Middle frontal gyrus (tissue), 1 donor: ENCODE results near the gene UQCRH.
A peak's percentile ranks its signal among the peaks of the same experiment; 100 is the strongest.
"Not testable (repeated sequence)": the region's sequence is repeated elsewhere in the genome, so short reads cannot be mapped to it uniquely, and the experiment has no call there.

Experiments used
- DNase-seq: peaks from one replicate; pipeline ENCODE4 v3.0.0-alpha.2; 2015; ENCODE audit warnings: low spot score; ENCODE audit errors: extremely low spot score

UQCRH gene

GRCh38 chr1:46333300-46334029 is 30.0 kb downstream of the UQCRH start:
- DNase-seq, result no peak

DNA sequence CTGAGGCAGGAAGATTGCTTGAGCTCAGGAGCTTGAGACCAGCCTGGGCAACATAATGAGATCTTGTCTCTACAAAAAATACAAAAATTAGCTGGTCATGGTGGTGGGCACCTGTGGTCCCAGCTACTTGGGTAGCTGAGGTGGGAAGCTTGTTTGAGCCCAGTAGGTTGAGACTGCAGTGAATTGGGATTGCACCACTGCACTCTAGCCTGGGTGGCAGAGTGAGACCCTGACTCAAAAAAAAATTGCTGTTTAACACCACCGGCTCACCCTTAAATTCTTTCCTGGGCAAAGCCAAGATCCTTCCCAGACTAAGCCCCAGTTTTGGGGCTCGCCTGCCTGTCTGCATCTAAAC is 30.5 kb downstream of the UQCRH start:
- no peak for DNase-seq

DNA sequence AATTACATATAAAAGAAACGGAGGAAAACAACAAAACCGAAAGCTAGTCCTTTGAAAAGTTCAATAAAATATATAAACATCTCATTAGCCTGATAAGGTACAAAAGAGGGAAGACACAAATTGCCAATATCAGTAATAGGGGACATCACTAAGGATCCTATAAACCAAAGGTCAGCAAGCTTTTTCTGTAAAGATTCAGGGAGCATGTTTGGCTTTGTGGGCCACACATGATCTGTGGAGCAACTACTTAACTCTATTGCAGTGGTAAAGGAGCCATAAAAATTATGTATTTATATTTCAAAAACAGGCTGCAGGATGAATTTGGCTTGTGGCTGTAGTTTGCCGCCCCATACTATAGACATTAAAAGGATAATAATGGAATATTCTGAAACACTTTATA is 31.6 kb downstream of the UQCRH start:
- DNase-seq, result no peak

- DNase-seq, result not testable (repeated sequence)
Measured at GRCh38 chr1:46337409-46337808, 33.9 kb downstream of the UQCRH start.

GRCh38 chr1:46340404-46341221 is 37.1 kb downstream of the UQCRH start, which contains the start of gene NSUN4:
TSS of gene NSUN4 (plus strand) at chr1:46340807. CDS start at chr1:46340827, 20 bp downstream.
- peak; percentile 94 for DNase-seq

DNA sequence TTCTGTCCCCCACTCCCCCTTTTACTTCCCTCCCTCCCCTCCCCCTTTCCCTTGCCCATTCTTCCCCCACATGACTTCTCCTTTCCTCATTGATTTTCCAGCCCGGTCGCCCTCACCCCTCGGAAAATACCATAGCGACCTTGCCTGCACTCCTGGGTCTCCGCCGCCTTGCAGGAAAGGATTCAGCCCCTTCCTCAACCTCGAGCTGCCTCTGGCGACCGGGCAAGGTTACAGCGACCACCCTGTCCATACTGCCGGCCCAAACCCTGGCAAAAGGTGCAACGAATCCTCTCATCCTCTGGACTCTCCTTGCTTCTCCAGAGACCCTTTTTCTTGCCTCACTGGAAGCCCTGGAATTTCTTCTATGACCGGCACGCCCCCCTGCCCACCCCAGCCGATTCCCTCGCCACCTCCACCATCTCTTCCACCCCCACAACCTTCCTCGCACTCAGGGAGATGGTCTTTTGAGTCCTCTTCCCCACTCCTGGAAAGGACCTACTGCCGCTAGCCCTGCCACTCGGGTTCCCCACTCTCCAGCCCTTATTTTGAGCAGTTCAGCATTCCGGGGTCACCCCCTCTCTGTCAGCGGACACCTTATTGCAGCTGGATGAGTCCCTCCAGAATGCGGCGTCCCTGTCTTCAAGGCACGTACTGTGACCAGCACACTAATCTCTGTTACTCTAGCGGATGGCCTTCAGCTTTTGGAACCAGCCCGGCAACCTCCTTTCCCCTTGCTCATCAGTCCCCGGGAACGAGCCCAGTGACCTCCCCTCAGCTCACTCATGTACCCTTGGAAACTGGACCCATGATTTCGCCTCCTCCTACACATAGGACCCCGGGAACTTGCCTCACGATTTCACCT is 38.0 kb downstream of the UQCRH start:
- DNase-seq, result no peak

DNA sequence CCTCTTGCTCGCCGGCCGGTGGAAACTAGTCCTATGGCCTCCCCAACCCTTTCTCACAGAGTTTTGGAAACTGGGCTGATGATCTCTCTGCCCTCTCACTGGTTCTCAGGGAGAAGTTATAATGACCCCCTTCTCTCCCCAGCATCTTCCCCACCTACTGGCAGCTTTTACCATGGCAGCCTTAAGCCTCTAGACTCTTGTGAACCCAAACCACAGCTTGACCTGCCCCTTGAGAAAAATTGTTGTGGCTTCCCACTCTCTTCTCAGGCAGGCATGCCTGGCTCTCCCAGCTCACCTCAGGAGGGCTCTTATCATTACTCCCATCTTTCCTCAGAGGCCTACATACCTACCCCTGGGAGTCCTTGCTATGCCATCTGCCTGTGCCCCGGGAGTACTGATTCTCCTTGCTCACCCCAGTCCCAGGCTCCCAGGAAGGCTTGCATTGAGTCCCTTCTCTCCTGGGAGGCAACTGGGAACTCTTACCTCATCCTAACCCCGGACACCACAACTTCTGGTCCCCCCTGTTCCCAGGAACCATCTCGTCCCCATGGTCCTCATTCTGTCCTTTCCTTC is 38.7 kb downstream of the UQCRH start:
- DNase-seq, result no peak

DNA sequence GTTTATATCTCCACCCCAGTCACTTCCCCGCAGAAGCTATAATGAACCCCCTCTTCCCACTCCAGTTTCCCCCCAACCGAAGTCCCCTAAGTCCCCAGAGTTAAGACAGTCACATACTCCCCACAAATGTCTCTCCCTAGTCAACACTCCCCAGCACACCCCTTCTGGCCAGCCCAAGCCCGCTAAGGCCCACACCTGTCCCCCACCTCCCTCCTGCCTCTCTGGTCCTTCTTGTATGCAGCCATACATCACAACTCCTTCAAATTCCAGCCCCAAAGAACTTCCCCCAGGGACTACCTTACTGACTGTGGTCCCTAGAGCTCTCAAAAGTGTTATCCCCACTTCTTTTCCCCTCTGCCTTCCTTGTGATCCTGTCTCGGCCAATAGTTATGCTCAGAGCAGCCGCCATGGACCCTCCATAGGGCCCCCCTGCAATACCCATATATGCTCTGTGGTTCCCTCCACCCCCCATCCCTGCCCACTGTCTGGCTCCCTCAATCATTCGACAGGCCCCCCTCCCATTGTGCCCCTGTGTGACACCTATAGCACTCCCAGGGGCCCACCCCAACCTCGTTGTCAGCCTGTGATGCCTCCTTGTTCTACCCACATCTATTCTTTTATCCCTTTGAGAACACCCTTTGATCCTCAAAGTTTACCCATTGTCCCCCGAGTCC is 39.3 kb downstream of the UQCRH start:
- no peak for DNase-seq

GRCh38 chr1:46343351-46343695 is 39.8 kb downstream of the UQCRH start:
- DNase-seq, result no peak

- no peak for DNase-seq
Measured at GRCh38 chr1:46343705-46344104, 40.2 kb downstream of the UQCRH start.

DNA sequence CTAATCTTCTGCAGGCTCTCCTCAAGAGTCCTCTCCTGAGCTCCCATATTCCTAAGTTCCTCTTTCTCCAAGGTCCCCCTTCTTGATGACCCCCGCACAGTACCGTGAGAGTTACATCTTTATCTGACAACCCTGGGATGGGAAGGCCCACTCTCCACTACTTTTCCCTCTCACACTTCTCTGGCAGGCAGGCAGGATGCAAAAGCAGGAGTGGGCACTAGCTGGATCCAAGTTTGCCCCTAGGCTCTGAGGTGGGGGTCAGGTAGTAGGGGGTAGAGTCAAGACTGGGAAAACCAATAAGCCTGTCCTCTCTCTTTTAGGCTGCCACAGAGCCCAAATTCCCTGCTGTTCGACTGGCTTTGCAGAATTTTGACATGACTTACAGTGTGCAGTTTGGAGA is 41.0 kb downstream of the UQCRH start:
- DNase-seq, result no peak

- DNase-seq, result no peak
Measured at GRCh38 chr1:46345281-46345680, 41.8 kb downstream of the UQCRH start.

- no peak for DNase-seq
Measured at GRCh38 chr1:46352363-46352762, 48.9 kb downstream of the UQCRH start.

DNA sequence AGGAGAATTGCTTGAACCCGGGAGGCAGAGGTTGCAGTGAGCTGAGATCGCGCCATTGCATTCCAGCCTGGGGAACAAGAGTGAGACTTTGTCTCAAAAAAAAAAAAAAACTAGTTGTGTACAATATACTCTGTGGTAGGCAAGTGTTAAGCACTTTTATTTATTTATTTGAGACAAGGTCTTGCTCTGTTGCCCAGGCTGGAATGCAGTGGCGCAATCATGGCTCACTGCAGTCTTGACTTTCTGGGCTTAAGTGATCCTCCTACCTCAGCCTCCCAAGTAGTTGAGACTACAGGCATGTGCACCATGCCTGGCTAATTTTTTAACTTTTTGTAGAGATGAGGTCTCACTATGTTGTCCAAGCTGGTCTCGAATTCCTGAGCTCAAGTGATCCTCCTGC is 52.4 kb downstream of the UQCRH start:
- DNase-seq, result not testable (repeated sequence)

DNA sequence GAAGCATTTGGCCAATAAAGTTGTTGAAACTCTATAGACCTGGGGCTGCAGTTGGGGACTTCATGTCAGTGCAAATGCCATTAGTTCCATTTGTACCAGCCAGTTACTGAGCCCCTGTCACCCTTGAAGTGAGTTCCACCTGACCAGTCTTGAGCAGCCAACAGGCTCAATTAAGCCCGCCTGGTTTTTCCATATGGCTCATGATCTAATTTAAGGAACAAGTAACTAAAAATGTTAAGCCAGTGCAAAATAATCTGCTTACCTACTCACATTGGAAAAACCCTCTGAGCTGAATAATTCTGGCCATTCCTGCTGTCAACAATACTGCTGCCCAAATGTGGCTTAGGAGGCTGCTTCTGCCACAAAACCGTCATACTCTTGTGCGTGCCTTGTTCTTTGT is 58.7 kb downstream of the UQCRH start:
- DNase-seq, result no peak

DNA sequence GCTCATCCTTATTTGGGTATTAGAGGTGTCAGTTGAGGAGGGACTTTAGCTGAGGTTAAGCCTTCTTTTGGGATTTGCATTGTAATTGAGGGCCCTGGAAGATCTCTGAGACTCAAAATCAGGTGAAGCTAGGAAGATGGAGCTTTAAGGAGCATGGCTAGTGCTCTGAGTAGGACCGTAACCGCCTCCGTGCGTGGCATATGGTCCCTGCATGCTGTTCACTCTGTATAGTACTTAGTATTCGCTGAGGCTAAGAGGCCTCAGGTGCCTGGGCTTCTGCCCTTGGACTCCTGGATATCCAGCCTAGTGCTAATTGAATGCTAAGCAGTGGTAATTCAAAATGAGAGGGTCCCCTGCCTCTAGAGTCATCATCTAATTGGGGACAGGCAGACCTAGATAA is 59.6 kb downstream of the UQCRH start:
- DNase-seq, result no peak

GRCh38 chr1:46364612-46365011 is 61.1 kb downstream of the UQCRH start:
- DNase-seq, result no peak

- not testable (repeated sequence) for DNase-seq
Measured at GRCh38 chr1:46365796-46366195, 62.3 kb downstream of the UQCRH start.
